Adrenal gland (tissue), 12 donors: ENCODE results near the gene ARPC1A. TPM values are rescaled to one million over a fixed set of nuclear protein-coding genes. Genes with fewer than 3 reads are reported as not detected.
"Not testable (repeated sequence)": the region's sequence is repeated elsewhere in the genome, so short reads cannot be mapped to it uniquely, and the experiment has no call there.

Source experiments
- DNase-seq, 7 donors: peaks; one replicate each; pipeline ENCODE4 v3.0.0-alpha.2; 2019 to 2020
- H3K27ac ChIP-seq, 5 donors: fragments of 200-600 bp; sonication (generic) in 4 of 5; 1 replicate in 3 of 5; 2 replicates in 2 of 5; pipeline versions ENCODE4 v1.5.1 to v1.8.0; 2016 to 2020; ENCODE audit warnings: mild to moderate bottlenecking in 1 of 5
- H3K27me3 ChIP-seq: fragments of 200-600 bp; 2 replicates; pipeline ENCODE4 v1.8.0; 2021
- H3K36me3 ChIP-seq, 2 donors: fragments of 200-600 bp; replicated peaks in 1 of 2; 1 replicate in 1 of 2; 2 replicates in 1 of 2; pipeline versions ENCODE4 v1.5.1 to v1.8.0; 2018 to 2022
- H3K4me1 ChIP-seq, 2 donors: fragments of 200-600 bp; replicated peaks in 1 of 2; 1 replicate in 1 of 2; 2 replicates in 1 of 2; pipeline versions ENCODE4 v1.5.1 to v1.8.0; 2018 to 2021
- H3K4me3 ChIP-seq, 4 donors: fragments of 200-600 bp; sonication (generic) in 3 of 4; one replicate each; pipeline ENCODE4 v1.5.1; 2016 to 2018
- H3K9me3 ChIP-seq, 3 donors: fragments of 200-600 bp; sonication (generic) in 1 of 3; replicated peaks in 1 of 3; 1 replicate in 2 of 3; 2 replicates in 1 of 3; pipeline versions ENCODE4 v1.5.1 to v1.8.0; 2016 to 2021
- CTCF ChIP-seq, 6 experiments: fragments of 450-650 bp in 4 of 6; fragments of 200-600 bp in 2 of 6; sonication (generic) in 1 of 6; IDR thresholded peaks; 1 replicate in 5 of 6; 2 replicates in 1 of 6; pipeline versions ENCODE4 v1.5.1 to v1.8.0; 2016 to 2021; ENCODE audit warnings: antibody characterized with exemption in 6 of 6, mild to moderate bottlenecking in 2 of 6, moderate library complexity in 1 of 6
- POLR2A ChIP-seq, 2 donors: fragments of 450-650 bp; IDR thresholded peaks; one replicate each; pipeline ENCODE4 v1.6.1; 2017; ENCODE audit warnings: antibody characterized with exemption in 2 of 2, mild to moderate bottlenecking in 2 of 2, moderate library complexity in 1 of 2
- WGBS, 4 donors: extraction: QIAGEN DNeasy Blood & Tissue Kit in 2 of 4; methylation state at CpG; one replicate each; pipeline versions ENCODE4 v1.1.5 to v1.1.7; 2013 to 2017; 5-methylcytosine and 5-hydroxymethylcytosine counted together
- intact Hi-C, 2 donors: fragments of 100-400 bp; cut with DNase I; formaldehyde crosslinking; loops; one replicate each; pipeline versions ENCODE4 v1.14.1 to v1.15.0; 2022 to 2023
- polyA plus RNA-seq, 3 donors: library from polyadenylated mRNA; stranded (reverse); fragments of 200-250 nt in 2 of 3; fragments of 350-450 nt in 1 of 3; fragmentation: Illumina TruSeq in 1 of 3; extraction: RNeasy Lipid Tissue Mini Kit (QIAGEN cat#74804) in 1 of 3; gene quantifications; one replicate each; pipeline ENCODE4 v1.2.3, GENCODE V29; 2013 to 2014
- total RNA-seq, 9 donors: library from RNA; depleted of rRNA in 4 of 9; stranded (reverse); fragments of >200 nt in 4 of 9; fragments of 120-200 nt in 1 of 9; fragmentation: NEBNext Ultra II Directional in 1 of 9; extraction: Animal tissue kit (Norgen Biotek cat#: 25700) in 1 of 9; gene quantifications; one replicate each; pipeline versions ENCODE4 v1.1.0 to v1.2.4, GENCODE V29; 2013 to 2023
- donor health status: healthy with polysubstance abuse.
- donor health status: Bipolar disorder and iron deficiency.
- donor health status: DM: yes; HTN: yes; CAD: no.
- donor health status: DM: no; HTN: no; CAD: no.
- donor health status: DM: no; HTN: no; CAD: no.
- donor health status: DM: yes; HTN: yes; CAD: no.

Gene ARPC1A
- total and polyA plus RNA-seq, 12 donors: 118 to 214 (median 152) TPM

GRCh38 chr7:99287779-99288534 is 37.7 kb upstream of the ARPC1A start:
- no peaks in the 10 kb centered on the region for H3K36me3 ChIP-seq
- H3K4me1 ChIP-seq: no peaks in the 10 kb centered on the region
- WGBS, 4 donors: 91 to 94% (median 93%) methylated on average over 23 of the region's 23 CpGs
- no peaks in the 10 kb centered on the region for H3K27me3 ChIP-seq
- H3K9me3 ChIP-seq: no peaks in the 10 kb centered on the region
- no peak for DNase-seq
- TF ChIP-seq CTCF (IDR thresholded peaks at IDR 0.05) (no peak), POLR2A (IDR thresholded peaks at IDR 0.05) (no peak)
- no peak overlapping the region for H3K27ac ChIP-seq
- intact Hi-C loops: no loop called here
- no peak overlapping the region for H3K4me3 ChIP-seq

- TF ChIP-seq CTCF (IDR thresholded peaks at IDR 0.05) (no peak), POLR2A (IDR thresholded peaks at IDR 0.05) (no peak)
Measured at GRCh38 chr7:99289185-99289584, 36.5 kb upstream of the ARPC1A start.

GRCh38 chr7:99290148-99290547 is 35.5 kb upstream of the ARPC1A start:
- H3K36me3 ChIP-seq, H3K9me3 ChIP-seq, DNase-seq, H3K4me1 ChIP-seq, H3K27ac ChIP-seq, H3K27me3 ChIP-seq, H3K4me3 ChIP-seq: not testable (repeated sequence)
- 92 to 100% (median 95%) methylated on average over 2 to 3 of the region's 3 CpGs for WGBS, 4 donors
- intact Hi-C loops: loop anchor here in 1 of 2 donors (10.0 kb wide), 1 partner anchor 115 kb away; no protein-coding TSS in a partner anchor

More at GRCh38 chr7:99289185-99289584, 36.5 kb upstream of the ARPC1A start:
- H3K27me3 ChIP-seq: no peaks in the 10 kb centered on the region
- WGBS, 4 donors: 73 to 81% (median 79%) methylated on average over 8 to 9 of the region's 9 CpGs
- intact Hi-C loops: no loop called here
- no peaks in the 10 kb centered on the region for H3K9me3 ChIP-seq
- DNase-seq: no peak
- H3K4me1 ChIP-seq: no peaks in the 10 kb centered on the region
- H3K36me3 ChIP-seq: no peaks in the 10 kb centered on the region
- no peak overlapping the region for H3K27ac ChIP-seq
- no peak overlapping the region for H3K4me3 ChIP-seq

- intact Hi-C loops: loop anchor here in 1 of 2 donors (10.0 kb wide), 1 partner anchor 116 kb away; no protein-coding TSS in a partner anchor
- Histone ChIP-seq H3K36me3 (no peaks in the 10 kb centered on the region), H3K27me3 (no peaks in the 10 kb centered on the region), H3K4me1 (no peaks in the 10 kb centered on the region), H3K4me3 (no peak overlapping the region), H3K27ac (peak overlapping the region in 1 of 5 donors; percentile 45), H3K9me3 (no peaks in the 10 kb centered on the region)
- WGBS, 4 donors: 70 to 87% (median 79%) methylated on average over 9 to 10 of the region's 10 CpGs
- TF ChIP-seq POLR2A (IDR thresholded peaks at IDR 0.05) (no peak), CTCF (IDR thresholded peaks at IDR 0.05) (no peak)
- peak in 1 of 7 donors; percentile 22 for DNase-seq
Measured at GRCh38 chr7:99290980-99291607, 34.6 kb upstream of the ARPC1A start.
